Measurements from ENCODE around the gene SMIM44.
A peak's percentile ranks its signal among the peaks of the same experiment; 100 is the strongest.

Gene SMIM44

DNA sequence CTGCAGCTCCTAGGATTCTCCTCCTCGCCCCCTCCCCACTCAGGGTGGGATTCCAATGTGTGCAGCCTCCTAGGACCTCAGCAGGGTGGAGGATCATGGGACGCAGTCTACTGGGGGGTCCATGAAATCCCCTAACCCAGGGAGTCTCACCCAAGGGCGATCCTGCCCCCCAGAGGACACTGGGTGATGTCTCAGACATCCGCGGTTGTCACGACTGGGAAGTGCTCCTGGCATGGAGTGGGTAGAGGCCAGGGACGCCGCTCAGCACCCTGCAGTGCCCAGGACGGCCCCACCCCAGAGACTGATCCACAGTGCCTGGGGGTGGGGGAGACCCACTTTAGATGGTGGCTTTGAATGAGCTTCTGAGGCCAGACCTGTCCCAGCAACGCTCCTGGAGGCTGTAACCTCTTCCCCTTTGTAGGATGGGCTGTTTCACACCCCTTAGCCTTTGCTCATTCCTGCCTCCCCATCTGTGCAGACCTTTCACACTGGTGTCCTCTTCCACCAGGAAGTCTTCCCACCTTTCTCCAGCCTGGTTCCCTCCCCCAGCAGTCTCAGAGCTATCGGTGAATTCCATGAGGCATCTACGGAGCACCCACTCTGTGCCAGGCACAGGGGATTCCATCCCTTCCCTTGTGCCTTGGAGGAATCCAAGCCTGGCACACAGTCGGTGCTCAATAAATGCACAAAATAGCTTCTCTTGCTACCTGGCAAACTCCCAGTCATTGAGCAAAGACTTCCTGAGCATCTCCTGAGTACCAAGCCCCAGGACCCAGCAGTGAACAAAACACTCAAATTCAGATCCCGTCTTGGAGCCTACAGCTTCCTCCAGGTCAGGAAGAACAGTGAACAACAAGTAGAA, 13.4 kb downstream of the SMIM44 start:
- CTCF ChIA-PET, result interaction anchor here (1.1 to 3.0 kb wide), 5 partner anchors 15 to 153 kb away, joined by 3 to 8 read pairs (median 4); no protein-coding TSS in a partner anchor
- H3K4me3 Mint-ChIP-seq, result no peak overlapping the region
- peaks cover 2% of the 10 kb centered on the region for H3K36me3 Mint-ChIP-seq
- H3K27ac Mint-ChIP-seq, result no peak overlapping the region
- DNase-seq, result no peak
- H3K4me1 Mint-ChIP-seq, result no peaks in the 10 kb centered on the region
- H3K9me3 Mint-ChIP-seq, result peaks cover 5% of the 10 kb centered on the region
- H3K27me3 Mint-ChIP-seq, result no peaks in the 10 kb centered on the region

- peaks cover 5% of the 10 kb centered on the region for H3K9me3 Mint-ChIP-seq
- no peak for DNase-seq
- no peak overlapping the region for H3K4me3 Mint-ChIP-seq
- no peaks in the 10 kb centered on the region for H3K27me3 Mint-ChIP-seq
- H3K36me3 Mint-ChIP-seq, result peaks cover 2% of the 10 kb centered on the region
- H3K27ac Mint-ChIP-seq, result no peak overlapping the region
- no peaks in the 10 kb centered on the region for H3K4me1 Mint-ChIP-seq
- CTCF ChIA-PET, result no interaction called here
Measured at GRCh38 chr19:3468211-3468610, 15.0 kb downstream of the SMIM44 start.

DNA sequence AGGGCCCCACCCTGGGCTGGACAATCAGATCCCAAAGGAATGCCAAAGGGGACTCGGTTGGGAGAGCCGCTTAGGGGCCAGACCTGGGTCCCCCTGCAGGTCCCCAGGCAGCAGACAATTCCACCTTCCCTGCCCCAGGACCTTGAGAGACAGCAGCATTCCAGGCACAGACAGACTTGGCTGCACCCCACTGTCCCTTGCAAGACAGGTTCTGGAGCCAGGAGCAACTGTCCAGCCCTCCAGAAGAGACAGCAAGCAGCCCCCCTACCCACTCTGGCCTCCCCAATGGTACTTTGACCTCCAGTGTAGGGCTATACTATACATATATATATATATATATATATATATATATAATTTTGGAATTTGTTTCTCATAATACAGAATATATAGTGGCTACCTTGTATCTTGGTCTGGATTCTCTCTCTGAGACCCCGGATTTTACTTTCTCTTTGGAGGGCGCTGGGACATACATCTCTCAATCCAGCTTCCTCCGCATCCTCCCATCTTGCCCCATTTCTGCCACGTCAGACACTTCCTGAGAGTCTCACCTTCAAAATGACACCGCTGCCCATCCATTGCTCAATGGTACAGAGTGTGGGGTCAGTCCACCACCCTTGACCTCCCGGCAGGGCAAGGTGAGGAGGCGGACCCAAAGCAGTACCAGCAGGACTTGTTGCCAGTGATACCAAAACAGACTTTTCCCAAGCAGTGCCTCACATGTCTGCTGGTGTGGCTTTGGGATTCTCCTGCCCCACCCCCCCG, 15.6 kb downstream of the SMIM44 start:
- no peak for DNase-seq
- Mint-ChIP-seq H3K27ac (no peak overlapping the region), H3K9me3 (peaks cover 5% of the 10 kb centered on the region), H3K36me3 (peaks cover 2% of the 10 kb centered on the region), H3K27me3 (no peaks in the 10 kb centered on the region), H3K4me3 (no peak overlapping the region), H3K4me1 (no peaks in the 10 kb centered on the region)
- CTCF ChIA-PET, result no interaction called here

- Mint-ChIP-seq H3K4me3 (no peak overlapping the region), H3K36me3 (peaks cover 2% of the 10 kb centered on the region), H3K4me1 (no peaks in the 10 kb centered on the region), H3K9me3 (peaks cover 5% of the 10 kb centered on the region), H3K27me3 (no peaks in the 10 kb centered on the region), H3K27ac (no peak overlapping the region)
- no peak for DNase-seq
- CTCF ChIA-PET, result no interaction called here
Measured at GRCh38 chr19:3466635-3467034, 16.6 kb downstream of the SMIM44 start.

GRCh38 chr19:3465552-3465951, 17.7 kb downstream of the SMIM44 start:
- Mint-ChIP-seq H3K27me3 (no peaks in the 10 kb centered on the region), H3K9me3 (peaks cover 5% of the 10 kb centered on the region), H3K27ac (no peak overlapping the region), H3K36me3 (peaks cover 2% of the 10 kb centered on the region), H3K4me3 (no peak overlapping the region), H3K4me1 (no peaks in the 10 kb centered on the region)
- no peak for DNase-seq
- CTCF ChIA-PET, result no interaction called here

- peaks cover 5% of the 10 kb centered on the region for H3K9me3 Mint-ChIP-seq
- no peak overlapping the region for H3K27ac Mint-ChIP-seq
- H3K4me3 Mint-ChIP-seq, result no peak overlapping the region
- H3K4me1 Mint-ChIP-seq, result no peaks in the 10 kb centered on the region
- peaks cover 2% of the 10 kb centered on the region for H3K36me3 Mint-ChIP-seq
- CTCF ChIA-PET, result no interaction called here
- DNase-seq, result no peak
- no peaks in the 10 kb centered on the region for H3K27me3 Mint-ChIP-seq
Measured at GRCh38 chr19:3464587-3465235, 18.5 kb downstream of the SMIM44 start.

DNA sequence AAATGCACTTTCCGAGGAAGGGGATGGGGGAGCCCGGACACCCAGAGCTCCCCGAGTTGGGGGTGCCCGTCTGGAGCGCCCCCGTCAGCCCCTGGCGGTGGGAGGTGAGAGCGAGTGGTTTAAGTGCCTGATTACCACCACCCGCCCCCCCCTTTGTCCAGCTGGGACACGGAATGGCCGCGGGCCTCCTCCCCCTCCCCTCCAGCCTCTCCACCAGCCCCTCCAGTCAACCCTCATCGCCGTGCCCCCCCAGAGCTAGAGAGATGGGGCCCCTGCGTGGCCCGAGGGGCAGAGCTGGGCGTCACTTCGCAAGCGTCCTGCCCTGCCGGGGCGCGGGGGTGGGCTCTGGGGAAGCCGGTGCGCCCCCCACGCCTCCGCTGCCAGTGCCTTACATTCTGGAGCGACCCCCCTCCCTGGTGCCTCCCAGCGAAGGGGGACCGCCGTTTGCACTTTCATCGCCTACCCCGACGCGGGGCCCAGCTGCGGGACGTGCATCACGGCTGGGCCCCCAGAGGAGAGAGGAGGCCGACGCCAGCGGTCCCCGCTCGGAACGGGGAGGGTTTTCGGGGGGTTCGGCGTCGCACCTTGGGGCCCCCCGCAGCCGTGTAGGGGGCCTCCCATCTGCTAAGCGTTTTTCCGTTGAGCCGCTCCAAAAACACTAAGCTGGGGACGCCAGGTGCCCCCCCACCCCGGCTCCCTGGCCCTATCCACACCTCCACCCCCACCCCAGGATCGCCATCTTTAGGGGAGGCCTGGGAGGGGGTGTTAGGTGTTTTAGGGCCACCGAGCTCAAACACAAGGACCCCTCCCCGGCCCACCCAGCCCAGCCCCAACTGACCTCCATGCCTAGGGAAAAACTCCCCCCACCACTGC, 19.3 kb downstream of the SMIM44 start:
- peaks cover 5% of the 10 kb centered on the region for H3K9me3 Mint-ChIP-seq
- CTCF ChIA-PET, result interaction anchor here (0.8 kb wide), 1 partner anchor 9 kb away, joined by 3 read pairs; no protein-coding TSS in a partner anchor
- no peak overlapping the region for H3K4me3 Mint-ChIP-seq

DNA sequence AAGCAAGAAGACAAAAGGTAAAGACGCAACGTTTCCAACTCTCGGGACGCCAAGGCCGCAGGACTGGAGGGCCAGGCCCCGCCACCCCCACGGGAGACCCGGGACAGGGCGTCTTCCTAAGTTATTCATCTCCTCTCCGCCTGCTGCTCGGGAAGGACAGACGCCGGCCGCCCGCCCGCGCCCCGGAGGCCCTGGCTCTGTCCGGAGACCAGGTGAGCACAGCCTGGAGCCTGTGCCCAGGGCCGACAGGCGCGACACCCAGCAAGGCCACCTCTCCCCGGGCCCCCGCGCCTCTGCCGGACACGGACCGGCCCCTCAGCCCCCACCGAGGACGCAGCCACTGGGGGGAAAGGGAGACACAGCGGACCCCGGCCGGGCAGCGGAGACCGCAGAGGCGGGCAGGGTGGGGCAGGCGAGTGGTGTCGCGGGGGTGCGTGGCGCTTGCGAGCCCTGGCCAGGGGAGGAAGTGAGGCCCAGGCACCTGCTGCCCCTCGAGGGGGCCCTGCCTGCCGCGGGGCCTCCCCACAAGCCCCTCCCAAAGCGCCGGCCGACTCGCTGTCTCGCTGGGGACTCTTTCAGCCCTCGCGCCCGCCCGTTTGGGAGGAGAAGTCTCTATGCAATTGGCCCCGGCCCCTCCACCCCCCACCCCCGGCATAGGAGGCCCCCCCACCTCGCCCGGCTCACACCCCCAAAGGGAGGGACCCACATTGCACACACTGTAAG, 20.1 kb downstream of the SMIM44 start:
- peaks cover 3% of the 10 kb centered on the region for H3K9me3 Mint-ChIP-seq
- no peaks in the 10 kb centered on the region for H3K36me3 Mint-ChIP-seq
- H3K4me3 Mint-ChIP-seq, result no peak overlapping the region
- no peak for DNase-seq
- H3K4me1 Mint-ChIP-seq, result peaks cover 7% of the 10 kb centered on the region
- CTCF ChIA-PET, result interaction anchor here (0.8 kb wide), 1 partner anchor 10 kb away, joined by 3 read pairs; no protein-coding TSS in a partner anchor
- H3K27ac Mint-ChIP-seq, result no peak overlapping the region
- no peaks in the 10 kb centered on the region for H3K27me3 Mint-ChIP-seq

More for the DNA sequence above, 19.3 kb downstream of the SMIM44 start:
- Mint-ChIP-seq H3K27ac (no peak overlapping the region), H3K27me3 (no peaks in the 10 kb centered on the region), H3K36me3 (peaks cover 2% of the 10 kb centered on the region), H3K4me1 (peaks cover 4% of the 10 kb centered on the region)
- no peak for DNase-seq

DNA sequence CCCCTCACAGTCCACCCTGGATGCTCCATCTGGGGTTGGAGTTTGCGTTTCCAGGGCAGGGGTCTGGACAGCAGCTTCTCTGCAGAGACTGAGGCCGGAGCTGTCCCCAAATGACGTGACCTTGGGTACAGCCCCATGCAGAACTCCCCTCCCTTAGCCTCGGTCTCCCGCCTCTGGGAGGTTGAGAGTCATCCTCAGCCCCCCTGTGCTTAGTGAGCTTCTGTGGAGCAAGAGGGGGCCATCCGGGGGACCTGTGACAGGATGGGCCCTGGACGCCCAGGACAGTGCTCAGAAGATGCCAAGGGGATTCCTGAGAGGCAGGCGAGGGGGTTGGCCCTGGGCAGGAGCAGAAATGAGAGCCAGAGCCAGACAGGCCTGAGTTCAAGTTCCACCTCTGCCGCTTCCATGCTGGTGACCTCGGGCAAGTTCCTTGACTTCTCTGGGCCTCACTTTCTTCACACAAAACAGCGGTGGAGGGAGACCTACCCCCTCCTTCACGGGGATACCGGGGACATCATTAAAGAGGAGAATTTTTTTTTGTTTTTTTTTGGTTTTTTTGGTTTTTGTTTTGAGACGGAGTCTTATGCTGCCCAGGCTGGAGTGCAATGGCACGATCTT, 23.2 kb downstream of the SMIM44 start:
- H3K4me3 Mint-ChIP-seq, result no peak overlapping the region
- H3K27ac Mint-ChIP-seq, result no peak overlapping the region
- peaks cover 7% of the 10 kb centered on the region for H3K4me1 Mint-ChIP-seq
- no peaks in the 10 kb centered on the region for H3K36me3 Mint-ChIP-seq
- CTCF ChIA-PET, result interaction anchor here (1.2 to 1.3 kb wide), 2 partner anchors 25 to 31 kb away, joined by 5 to 7 read pairs; no protein-coding TSS in a partner anchor
- no peaks in the 10 kb centered on the region for H3K27me3 Mint-ChIP-seq
- no peaks in the 10 kb centered on the region for H3K9me3 Mint-ChIP-seq
- DNase-seq, result no peak

- CTCF ChIA-PET, result interaction anchor here (1.3 kb wide), 1 partner anchor 26 kb away, joined by 5 read pairs; no protein-coding TSS in a partner anchor
- no peaks in the 10 kb centered on the region for H3K36me3 Mint-ChIP-seq
Measured at GRCh38 chr19:3459089-3459881, 24.0 kb downstream of the SMIM44 start.

GRCh38 chr19:3458229-3459088, 24.8 kb downstream of the SMIM44 start:
- Mint-ChIP-seq H3K9me3 (no peaks in the 10 kb centered on the region), H3K27ac (no peak overlapping the region), H3K36me3 (no peaks in the 10 kb centered on the region), H3K4me3 (no peak overlapping the region), H3K4me1 (peaks cover 7% of the 10 kb centered on the region), H3K27me3 (no peaks in the 10 kb centered on the region)
- CTCF ChIA-PET, result no interaction called here
- no peak for DNase-seq

More at GRCh38 chr19:3459089-3459881, 24.0 kb downstream of the SMIM44 start:
- H3K4me1 Mint-ChIP-seq, result peaks cover 7% of the 10 kb centered on the region
- H3K9me3 Mint-ChIP-seq, result no peaks in the 10 kb centered on the region
- peak; percentile 32 for DNase-seq
- no peak overlapping the region for H3K27ac Mint-ChIP-seq
- H3K4me3 Mint-ChIP-seq, result no peak overlapping the region
- H3K27me3 Mint-ChIP-seq, result no peaks in the 10 kb centered on the region

Measured in activated naive CD4-positive, alpha-beta T cell treated with anti-CD3 and anti-CD28 coated beads, Interleukin-2, amount 10 ng/mL, durations not matched to agents 7 days and 5 days (primary cell).